Mucosa of descending colon (tissue), 3 donors: ENCODE data around the gene INO80B. TPM values are rescaled to one million over a fixed set of nuclear protein-coding genes. Genes with fewer than 3 reads are reported as not detected.
A peak's percentile ranks its signal among the peaks of the same experiment; 100 is the strongest.

ENCODE experiments used
- ATAC-seq: fragments of 200-7000 bp; cut with Tn5 transposase; one replicate; pipeline ENCODE4 v1.9.1; 2020; ENCODE audit warnings: mild to moderate bottlenecking, moderate library complexity
- DNase-seq, 3 donors: peaks; one replicate each; pipeline ENCODE4 v3.0.0-alpha.2; 2020
- H3K36me3 ChIP-seq: fragments of 200-600 bp; one replicate; pipeline ENCODE4 v1.8.0; 2021; ENCODE audit warnings: low read depth, mild to moderate bottlenecking
- H3K4me1 ChIP-seq: fragments of 200-600 bp; one replicate; pipeline ENCODE4 v1.8.0; 2021; ENCODE audit warnings: low read depth, mild to moderate bottlenecking
- H3K4me3 ChIP-seq: fragments of 200-600 bp; one replicate; pipeline ENCODE4 v1.8.0; 2021; ENCODE audit warnings: mild to moderate bottlenecking
- H3K9me3 ChIP-seq: fragments of 200-600 bp; one replicate; pipeline ENCODE4 v1.8.0; 2021; ENCODE audit warnings: mild to moderate bottlenecking
- intact Hi-C, 2 donors: fragments of 100-400 bp; cut with DNase I in 1 of 2; cut with micrococcal nuclease in 1 of 2; formaldehyde crosslinking; loops; one replicate each; pipeline versions ENCODE4 v1.11.0 to v1.11.1; 2022; cut with DNase I, micrococcal nuclease
- total RNA-seq, 3 donors: library from RNA; stranded (reverse); fragmentation: NEBNext Ultra II Directional in 2 of 3; extraction: Animal tissue kit (Norgen Biotek cat#: 25700) in 2 of 3; gene quantifications; one replicate each; pipeline versions ENCODE4 v1.2.1 to v1.2.4, GENCODE V29; 2021 to 2023
- TF ChIP-seq, protein P1 (sequence below): fragments of 200-600 bp; IDR thresholded peaks from one replicate; pipeline ENCODE4 v1.8.0; 2022; ENCODE audit warnings: antibody characterized with exemption, mild to moderate bottlenecking
- donor health status: DM: no; HTN: no; CAD: no; lungs with moderate emphysema.
- donor health status: DM: no; HTN: no; CAD: no.
- donor health status: DM: no; HTN: yes; CAD: no.

INO80B gene
- total RNA-seq, 3 donors from 2014 or later = 25.0 to 36.5 (median 32.3) TPM

DNA sequence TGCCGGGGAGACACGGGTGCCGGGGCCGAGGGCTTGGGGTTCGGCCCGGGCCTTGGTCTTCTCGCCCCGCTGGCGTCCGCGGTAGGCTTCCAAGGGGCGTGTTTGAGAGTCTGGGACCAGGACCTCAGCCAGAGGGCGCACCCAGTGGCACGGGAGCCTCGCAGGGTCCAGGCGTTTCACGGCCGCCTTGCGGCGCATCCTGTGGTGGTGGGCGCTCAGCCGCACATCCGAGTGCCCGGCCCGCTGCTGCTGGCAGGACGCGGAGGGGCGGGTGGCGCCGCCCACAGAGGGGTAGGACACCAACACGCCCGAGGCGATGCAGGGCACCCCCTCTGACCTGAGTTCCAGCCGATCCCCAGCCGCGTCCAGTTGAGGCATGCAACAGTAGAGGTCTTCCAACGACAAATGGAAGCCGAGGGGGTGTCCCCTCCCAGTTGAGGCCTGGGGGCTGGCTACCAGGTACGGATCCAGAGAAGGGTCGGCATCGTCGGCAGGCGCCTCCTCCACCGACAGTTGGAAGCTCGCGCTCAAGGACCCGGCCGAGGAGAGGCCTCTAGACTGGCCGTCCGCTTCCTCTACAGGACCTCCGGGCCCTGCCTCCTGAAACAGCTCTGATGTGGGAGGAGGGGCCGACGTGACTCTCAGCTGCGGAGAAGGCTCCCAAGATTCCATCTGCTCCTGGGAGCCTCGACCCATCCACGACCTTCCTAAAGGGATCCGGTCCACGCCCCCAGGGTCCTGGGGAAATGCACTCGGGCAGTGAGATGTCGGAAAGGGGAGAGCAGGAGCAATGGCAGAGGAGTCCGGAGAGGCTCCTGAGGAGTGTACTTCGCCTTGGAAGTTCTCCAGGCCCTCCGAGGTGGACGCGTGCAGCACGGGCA lies 39.8 kb upstream of the INO80B start:
- intact Hi-C loops = no loop called here
- peak; percentile 51 to 73 (median 67) for DNase-seq
- no peaks in the 10 kb centered on the region for H3K36me3 ChIP-seq
- peak; percentile 62 for ATAC-seq
- H3K9me3 ChIP-seq = no peaks in the 10 kb centered on the region
- TF ChIP-seq, protein P1, sequence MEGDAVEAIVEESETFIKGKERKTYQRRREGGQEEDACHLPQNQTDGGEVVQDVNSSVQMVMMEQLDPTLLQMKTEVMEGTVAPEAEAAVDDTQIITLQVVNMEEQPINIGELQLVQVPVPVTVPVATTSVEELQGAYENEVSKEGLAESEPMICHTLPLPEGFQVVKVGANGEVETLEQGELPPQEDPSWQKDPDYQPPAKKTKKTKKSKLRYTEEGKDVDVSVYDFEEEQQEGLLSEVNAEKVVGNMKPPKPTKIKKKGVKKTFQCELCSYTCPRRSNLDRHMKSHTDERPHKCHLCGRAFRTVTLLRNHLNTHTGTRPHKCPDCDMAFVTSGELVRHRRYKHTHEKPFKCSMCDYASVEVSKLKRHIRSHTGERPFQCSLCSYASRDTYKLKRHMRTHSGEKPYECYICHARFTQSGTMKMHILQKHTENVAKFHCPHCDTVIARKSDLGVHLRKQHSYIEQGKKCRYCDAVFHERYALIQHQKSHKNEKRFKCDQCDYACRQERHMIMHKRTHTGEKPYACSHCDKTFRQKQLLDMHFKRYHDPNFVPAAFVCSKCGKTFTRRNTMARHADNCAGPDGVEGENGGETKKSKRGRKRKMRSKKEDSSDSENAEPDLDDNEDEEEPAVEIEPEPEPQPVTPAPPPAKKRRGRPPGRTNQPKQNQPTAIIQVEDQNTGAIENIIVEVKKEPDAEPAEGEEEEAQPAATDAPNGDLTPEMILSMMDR = no peak
- H3K4me3 ChIP-seq = no peak overlapping the region
- H3K4me1 ChIP-seq = peaks cover 7% of the 10 kb centered on the region

DNA sequence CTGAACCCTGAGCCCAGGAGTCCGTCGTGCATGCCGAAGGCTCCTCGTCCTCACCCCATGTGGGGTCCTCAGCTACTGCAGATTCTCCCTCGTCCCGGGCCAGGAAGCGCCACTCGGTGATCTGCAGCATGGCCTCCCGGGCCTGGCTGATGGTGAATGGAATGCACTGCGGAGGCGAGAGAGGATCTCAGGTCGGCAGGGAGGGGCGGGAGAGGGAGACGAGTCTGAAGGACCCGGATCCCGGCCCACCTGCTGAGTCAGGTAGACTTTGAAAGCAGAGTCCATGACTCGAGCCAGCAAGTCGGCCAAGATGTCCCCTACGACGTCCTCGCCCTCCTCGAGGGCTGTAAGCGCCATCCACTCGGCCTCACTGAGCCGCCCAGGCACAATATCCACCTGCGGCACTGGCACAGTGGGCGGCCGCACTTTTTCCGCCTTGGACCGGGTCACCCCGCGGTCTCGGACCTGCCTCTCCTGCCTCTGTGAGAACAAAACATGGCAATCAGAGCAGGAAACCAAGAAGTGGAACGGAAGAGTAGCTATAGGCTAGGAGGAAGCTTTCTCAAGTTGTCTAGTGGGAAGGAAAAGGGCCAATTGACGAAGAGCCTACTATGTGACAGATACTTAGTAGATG lies 39.0 kb upstream of the INO80B start:
- intact Hi-C loops = no loop called here
- DNase-seq (peak in 1 of 3 donors; percentile 35), ATAC-seq (no peak)
- Histone ChIP-seq H3K4me3 (no peak overlapping the region), H3K36me3 (no peaks in the 10 kb centered on the region), H3K9me3 (no peaks in the 10 kb centered on the region), H3K4me1 (peaks cover 12% of the 10 kb centered on the region)
- TF ChIP-seq, protein P1 = no peak

DNA sequence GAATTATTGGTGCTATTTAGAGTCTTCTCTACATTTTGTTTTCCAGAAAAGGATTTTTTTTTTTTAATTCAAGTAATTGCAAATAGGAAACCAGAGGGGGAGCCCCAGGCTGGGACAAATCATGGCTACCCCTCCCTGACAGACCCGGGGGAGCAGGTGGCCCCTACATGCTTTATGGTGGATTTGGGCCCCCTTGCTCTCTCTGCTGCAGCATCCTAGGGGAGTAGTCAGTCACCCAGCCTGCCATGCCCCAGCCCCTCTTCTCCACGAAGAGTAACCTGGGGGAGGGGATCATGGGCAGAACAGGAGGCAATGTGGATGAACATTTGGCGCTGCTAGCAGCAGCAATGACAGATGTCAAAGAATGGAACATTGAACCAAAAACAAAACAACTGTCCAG lies 38.1 kb upstream of the INO80B start:
- Histone ChIP-seq H3K36me3 (no peaks in the 10 kb centered on the region), H3K4me3 (no peak overlapping the region), H3K9me3 (no peaks in the 10 kb centered on the region), H3K4me1 (peaks cover 13% of the 10 kb centered on the region)
- TF ChIP-seq, protein P1 = no peak
- intact Hi-C loops = no loop called here
- no peak for DNase-seq
- no peak for ATAC-seq

DNA sequence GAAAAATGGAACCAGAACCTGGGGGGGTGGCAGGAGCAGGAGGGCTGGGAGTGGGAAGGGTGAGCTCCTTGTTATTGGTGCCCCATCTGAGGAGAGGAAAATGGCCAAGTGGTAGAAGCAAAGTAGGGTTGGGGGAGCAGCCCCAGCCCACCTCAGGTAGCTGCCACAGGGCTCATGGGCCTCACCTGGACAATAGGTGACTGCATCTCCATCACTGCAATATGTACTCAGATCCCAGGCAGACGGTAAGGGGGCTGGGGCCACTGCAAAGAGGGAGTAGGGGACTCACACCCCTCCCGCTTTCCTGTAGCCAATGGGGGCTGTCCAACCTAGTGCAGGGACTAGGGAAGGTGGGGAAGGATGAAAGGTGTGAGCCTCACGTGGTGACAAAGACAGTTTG lies 37.7 kb upstream of the INO80B start:
- Histone ChIP-seq H3K4me1 (peaks cover 18% of the 10 kb centered on the region), H3K9me3 (no peaks in the 10 kb centered on the region), H3K4me3 (no peak overlapping the region), H3K36me3 (no peaks in the 10 kb centered on the region)
- intact Hi-C loops = no loop called here
- ATAC-seq (no peak), DNase-seq (no peak)
- TF ChIP-seq, protein P1 = no peak

DNA sequence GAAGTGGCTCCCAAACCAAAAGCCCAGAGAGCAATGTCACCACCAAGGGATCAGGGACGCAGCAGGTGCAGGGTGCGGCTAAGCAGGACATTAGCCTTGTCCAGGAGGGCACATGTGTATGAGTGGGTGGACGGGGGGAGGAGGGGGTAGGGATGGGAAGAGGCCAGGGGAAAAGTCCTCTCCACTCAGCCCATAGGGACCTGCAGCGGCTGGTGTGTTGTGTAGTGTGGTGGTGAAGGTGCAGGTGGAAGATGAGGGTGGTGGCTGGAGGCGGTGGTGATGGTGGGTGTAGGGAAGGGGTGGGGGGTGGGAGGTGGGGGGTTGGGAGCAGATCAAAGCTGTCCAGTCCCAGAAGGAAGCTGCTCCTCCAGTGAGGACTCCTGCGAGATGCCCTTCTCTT lies 37.1 kb upstream of the INO80B start:
- Histone ChIP-seq H3K36me3 (no peaks in the 10 kb centered on the region), H3K4me3 (no peak overlapping the region), H3K4me1 (peaks cover 18% of the 10 kb centered on the region), H3K9me3 (no peaks in the 10 kb centered on the region)
- ATAC-seq = no peak
- no peak for DNase-seq
- intact Hi-C loops = no loop called here
- TF ChIP-seq, protein P1 = no peak
